ENCODE data around the gene RAB15.

DNA sequence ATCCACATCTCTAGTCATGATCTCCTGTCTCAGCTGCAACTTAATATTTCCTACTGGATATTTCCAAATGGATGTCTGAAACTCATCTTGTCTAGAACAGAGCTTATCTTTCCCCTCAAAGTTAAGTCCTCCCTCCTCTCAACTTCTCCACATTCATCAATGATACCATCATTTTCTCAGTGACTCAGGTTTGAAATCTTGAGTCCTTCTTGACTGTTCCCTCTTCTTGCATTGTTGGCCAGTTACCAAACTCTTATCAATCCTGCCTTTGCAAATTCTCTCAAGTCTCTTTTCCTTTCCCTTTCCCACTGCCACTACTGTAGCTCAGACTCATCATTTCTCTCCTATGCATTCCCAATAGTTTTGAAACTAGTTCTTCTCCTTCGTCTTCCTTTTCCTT, 72.2 kb downstream of the RAB15 start:
- TF ChIP-seq, protein P1, sequence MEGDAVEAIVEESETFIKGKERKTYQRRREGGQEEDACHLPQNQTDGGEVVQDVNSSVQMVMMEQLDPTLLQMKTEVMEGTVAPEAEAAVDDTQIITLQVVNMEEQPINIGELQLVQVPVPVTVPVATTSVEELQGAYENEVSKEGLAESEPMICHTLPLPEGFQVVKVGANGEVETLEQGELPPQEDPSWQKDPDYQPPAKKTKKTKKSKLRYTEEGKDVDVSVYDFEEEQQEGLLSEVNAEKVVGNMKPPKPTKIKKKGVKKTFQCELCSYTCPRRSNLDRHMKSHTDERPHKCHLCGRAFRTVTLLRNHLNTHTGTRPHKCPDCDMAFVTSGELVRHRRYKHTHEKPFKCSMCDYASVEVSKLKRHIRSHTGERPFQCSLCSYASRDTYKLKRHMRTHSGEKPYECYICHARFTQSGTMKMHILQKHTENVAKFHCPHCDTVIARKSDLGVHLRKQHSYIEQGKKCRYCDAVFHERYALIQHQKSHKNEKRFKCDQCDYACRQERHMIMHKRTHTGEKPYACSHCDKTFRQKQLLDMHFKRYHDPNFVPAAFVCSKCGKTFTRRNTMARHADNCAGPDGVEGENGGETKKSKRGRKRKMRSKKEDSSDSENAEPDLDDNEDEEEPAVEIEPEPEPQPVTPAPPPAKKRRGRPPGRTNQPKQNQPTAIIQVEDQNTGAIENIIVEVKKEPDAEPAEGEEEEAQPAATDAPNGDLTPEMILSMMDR (IDR thresholded peaks at IDR 0.05; ENCODE audit: low read length): no peak
- no peak for TF ChIP-seq EZH2phosphoT487 (IDR thresholded peaks at IDR 0.05; ENCODE audit: low read length)
